D721Med (cell line): Measurements from ENCODE around the gene TMPRSS9.
"Not testable (repeated sequence)": the region's sequence is repeated elsewhere in the genome, so short reads cannot be mapped to it uniquely, and the experiment has no call there.

Experiments
- DNase-seq: peaks from one replicate; pipeline ENCODE4 v3.0.0; 2011; ENCODE audit warnings: low spot score; ENCODE audit not compliant: insufficient read length
- FAIRE-seq: peaks from 2 replicates; lab custom pipeline; 2011; peaks lifted over from hg19 to GRCh38; lab: Jason Lieb, UNC
- TF ChIP-seq, protein P1 (sequence below): IDR thresholded peaks from 2 replicates; pipeline ENCODE4 v1.5.1; 2012; ENCODE audit warnings: mild to moderate bottlenecking, control low read depth; ENCODE audit not compliant: insufficient read depth; ENCODE audit errors: missing control alignments

TMPRSS9 gene

DNA sequence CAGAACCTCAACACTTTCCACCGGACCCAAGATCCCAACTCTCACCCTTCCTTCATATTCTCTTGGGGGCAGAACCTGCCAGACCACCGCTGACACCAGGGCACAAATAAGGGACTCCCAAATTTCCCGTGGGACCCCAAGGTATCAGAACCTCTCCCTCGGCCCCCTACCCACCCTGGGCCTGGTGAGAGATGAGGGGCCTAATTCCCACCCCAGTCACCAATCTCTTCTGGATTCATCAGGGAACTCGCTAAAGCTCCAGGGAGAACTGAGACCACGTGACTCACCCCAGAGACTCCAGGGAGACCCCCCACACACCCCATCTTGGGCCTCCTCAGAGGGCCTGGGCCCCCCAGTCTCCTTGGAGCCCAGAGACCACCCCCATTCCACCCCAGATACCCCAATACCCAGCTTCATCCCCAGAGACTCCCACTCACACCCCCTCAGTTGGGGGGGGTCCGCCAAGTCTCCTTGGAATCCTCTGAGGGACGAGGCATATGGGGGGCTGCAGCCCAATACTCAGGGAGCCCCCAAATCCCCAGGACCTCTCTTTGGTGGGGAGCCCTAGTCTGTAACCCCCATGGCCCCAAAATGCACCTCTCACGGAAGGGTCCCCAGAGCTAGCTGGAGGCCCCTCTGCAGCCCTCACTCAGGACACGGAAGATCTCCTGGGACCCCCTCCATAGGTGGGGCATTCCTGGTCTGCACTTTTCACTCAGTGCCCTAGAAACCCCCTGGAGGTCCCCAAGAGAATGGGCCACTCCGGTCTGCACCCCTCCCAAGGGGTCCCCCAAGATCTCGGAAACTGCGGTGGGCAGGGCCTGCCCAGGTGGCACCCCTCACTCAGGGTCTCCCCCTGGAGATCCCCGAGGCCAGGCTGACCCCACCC is 95.1 kb downstream of the TMPRSS9 start:
- TF ChIP-seq, protein P1, sequence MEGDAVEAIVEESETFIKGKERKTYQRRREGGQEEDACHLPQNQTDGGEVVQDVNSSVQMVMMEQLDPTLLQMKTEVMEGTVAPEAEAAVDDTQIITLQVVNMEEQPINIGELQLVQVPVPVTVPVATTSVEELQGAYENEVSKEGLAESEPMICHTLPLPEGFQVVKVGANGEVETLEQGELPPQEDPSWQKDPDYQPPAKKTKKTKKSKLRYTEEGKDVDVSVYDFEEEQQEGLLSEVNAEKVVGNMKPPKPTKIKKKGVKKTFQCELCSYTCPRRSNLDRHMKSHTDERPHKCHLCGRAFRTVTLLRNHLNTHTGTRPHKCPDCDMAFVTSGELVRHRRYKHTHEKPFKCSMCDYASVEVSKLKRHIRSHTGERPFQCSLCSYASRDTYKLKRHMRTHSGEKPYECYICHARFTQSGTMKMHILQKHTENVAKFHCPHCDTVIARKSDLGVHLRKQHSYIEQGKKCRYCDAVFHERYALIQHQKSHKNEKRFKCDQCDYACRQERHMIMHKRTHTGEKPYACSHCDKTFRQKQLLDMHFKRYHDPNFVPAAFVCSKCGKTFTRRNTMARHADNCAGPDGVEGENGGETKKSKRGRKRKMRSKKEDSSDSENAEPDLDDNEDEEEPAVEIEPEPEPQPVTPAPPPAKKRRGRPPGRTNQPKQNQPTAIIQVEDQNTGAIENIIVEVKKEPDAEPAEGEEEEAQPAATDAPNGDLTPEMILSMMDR: no peak
- no peak for FAIRE-seq
- DNase-seq: no peak

DNA sequence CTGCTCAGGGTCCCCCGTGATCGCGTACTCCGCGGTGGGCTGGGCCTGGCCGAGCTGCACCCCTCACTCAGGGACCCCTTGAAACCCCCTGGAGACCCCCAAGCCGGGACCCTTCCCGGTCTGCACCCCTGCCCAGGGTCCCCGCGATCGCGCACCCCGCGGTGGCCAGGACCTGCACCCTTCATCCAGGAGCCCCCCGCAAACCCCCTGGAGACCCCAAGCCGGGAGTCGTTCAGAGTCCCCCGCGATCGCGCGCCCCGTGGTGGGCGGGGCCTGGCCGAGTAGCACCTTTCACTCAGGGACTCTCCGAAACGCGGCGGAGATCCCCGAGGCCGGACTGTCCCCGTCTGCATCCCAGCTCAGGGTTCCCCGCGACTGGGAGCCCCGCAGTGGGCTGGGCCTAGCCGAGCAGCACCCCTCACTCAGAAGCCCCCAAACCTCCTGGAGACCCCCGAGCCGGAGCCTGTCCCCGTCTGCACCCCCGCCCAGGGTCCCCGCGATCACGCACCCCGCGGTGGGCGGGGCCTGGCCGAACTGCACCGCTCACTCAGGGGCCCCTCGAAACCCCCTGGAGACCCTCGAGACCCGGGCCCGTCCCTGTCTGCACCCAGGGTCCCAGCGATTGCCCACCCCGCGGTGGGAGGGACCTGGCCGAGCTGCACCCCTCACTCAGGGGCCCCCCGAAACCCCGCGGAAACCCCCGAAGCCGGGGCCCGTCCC is 95.9 kb downstream of the TMPRSS9 start:
- no peak for FAIRE-seq
- no peak for DNase-seq
- TF ChIP-seq, protein P1: no peak

DNA sequence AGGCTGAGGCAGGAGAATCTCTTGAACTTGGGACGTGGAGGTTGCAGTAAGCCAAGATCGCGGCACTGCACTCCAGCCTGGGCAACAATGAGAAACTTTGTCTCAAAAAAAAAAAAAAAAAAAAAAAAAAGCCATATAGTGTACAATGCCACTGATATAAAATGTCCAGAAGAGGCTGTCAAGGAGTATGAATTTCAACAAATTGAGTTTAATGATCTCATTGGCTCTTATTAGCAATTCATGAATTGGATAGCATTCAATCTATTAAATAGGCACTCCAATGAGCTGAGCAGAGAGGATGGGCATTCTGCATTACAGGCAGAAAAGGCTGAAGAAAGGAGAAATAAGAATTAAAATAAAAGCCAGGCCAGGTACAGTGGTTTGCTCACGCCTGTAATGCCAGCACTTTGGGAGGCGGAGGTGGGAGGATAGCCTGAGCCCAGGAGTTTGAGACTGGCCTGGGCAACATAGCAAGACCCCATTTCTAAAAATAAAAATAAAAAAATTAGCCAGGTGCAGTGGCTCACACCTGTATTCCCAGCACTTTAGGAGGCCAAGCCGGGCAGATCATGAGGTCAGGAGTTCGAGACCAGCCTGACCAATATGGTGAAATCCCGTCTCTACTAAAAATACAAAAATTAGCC is 97.5 kb downstream of the TMPRSS9 start:
- no peak for DNase-seq
- TF ChIP-seq, protein P1: no peak
- no peak for FAIRE-seq

DNA sequence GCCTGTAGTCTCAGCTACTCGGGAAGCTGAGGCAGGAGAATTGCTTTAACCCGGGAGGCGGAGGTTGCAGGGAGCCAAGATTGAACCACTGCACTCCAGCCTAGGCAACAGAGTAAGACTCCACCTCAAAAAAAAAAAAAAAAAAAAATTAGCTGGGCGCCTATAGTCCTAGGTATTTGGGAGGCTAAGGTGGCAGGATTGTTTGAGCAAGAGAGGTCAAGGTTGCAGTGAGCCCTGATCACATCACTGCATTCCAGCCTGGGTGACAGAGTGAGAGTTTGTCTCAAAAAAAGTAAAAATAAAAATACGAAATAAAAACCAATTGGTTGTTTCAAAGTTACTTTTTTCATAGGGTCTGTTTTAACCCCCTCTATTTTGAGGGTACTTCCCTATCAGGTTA is 98.0 kb downstream of the TMPRSS9 start:
- FAIRE-seq (no peak), DNase-seq (no peak)
- TF ChIP-seq, protein P1: no peak

DNA sequence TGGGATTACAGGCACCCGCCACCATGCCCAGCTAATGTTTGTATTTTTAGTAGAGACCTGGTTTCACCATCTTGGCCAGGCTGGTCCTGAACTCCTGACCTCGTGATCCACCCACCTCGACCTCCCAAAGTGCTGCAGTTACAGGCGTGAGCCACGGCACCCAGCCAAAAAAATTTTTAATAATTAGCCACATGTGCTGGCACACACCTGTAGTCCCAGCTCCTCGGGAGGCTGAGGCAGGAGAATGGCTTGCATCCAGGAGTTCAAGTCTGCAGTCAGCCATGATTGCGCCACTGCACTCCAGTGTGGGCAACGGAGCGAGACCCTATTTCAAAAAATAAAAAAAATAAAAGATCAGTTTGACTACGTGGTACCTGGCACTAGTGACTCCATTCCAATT is 98.7 kb downstream of the TMPRSS9 start:
- not testable (repeated sequence) for FAIRE-seq, DNase-seq

DNA sequence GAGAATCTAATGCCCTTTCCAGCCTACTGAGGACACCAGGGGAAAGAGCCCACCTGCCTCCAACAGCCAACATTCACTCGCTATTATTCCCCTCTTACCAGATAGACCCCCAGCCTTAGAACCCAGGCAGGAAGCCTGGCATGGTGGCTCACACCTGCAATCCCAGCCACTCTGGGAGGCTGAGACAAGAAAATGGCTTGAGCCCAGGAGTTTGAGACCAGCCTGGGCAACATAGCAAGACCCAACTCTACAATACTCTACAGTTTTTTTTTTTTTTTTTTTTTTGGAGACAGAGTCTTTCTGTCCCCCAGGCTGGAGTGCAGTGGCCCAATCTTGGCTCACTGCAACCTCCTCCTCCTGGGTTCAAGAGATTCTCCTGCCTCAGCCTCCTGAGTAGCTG is 100.2 kb downstream of the TMPRSS9 start:
- TF ChIP-seq, protein P1: no peak
- no peak for FAIRE-seq
- no peak for DNase-seq
